Activated CD4-positive, alpha-beta T cell treated with anti-CD3 and anti-CD28 coated beads, Interleukin-2, Interleukin-6, amounts not matched to agents 100 ng/mL and 50 ng/mL, durations not matched to agents 16 hours and 8 hours (primary cell): ENCODE measurements around the gene ZNF69.
"Not testable (repeated sequence)": the region's sequence is repeated elsewhere in the genome, so short reads cannot be mapped to it uniquely, and the experiment has no call there.

Experiments used
- DNase-seq: peaks from one replicate; pipeline ENCODE4 v3.0.0-alpha.2; 2020

Gene ZNF69

GRCh38 chr19:11902228-11902627 is 14.6 kb downstream of the ZNF69 start:
- DNase-seq: no peak

GRCh38 chr19:11905928-11906327 is 18.3 kb downstream of the ZNF69 start:
- DNase-seq: no peak

GRCh38 chr19:11911937-11912336 is 24.4 kb downstream of the ZNF69 start:
- not testable (repeated sequence) for DNase-seq

GRCh38 chr19:11914417-11915051 is 27.0 kb downstream of the ZNF69 start:
- not testable (repeated sequence) for DNase-seq

GRCh38 chr19:11921852-11922495 is 34.4 kb downstream of the ZNF69 start:
- DNase-seq: no peak

GRCh38 chr19:11924886-11925650 is 37.5 kb downstream of the ZNF69 start, which contains the start of gene ZNF700:
TSS of gene ZNF700 (plus strand) at chr19:11925107. CDS start at chr19:11925211, 104 bp downstream.
- DNase-seq: peak; percentile 96

GRCh38 chr19:11925651-11926187 is 38.1 kb downstream of the ZNF69 start:
- DNase-seq: not testable (repeated sequence)

- no peak for DNase-seq
Measured at GRCh38 chr19:11927227-11927626, 39.6 kb downstream of the ZNF69 start.

- DNase-seq: no peak
Measured at GRCh38 chr19:11931051-11931450, 43.5 kb downstream of the ZNF69 start.

- no peak for DNase-seq
Measured at GRCh38 chr19:11931513-11931912, 43.9 kb downstream of the ZNF69 start.

GRCh38 chr19:11935829-11936228 is 48.2 kb downstream of the ZNF69 start:
- DNase-seq: not testable (repeated sequence)

- not testable (repeated sequence) for DNase-seq
Measured at GRCh38 chr19:11938383-11938782, 50.8 kb downstream of the ZNF69 start.

- DNase-seq: not testable (repeated sequence)
Measured at GRCh38 chr19:11941361-11941887, 53.8 kb downstream of the ZNF69 start.

- no peak for DNase-seq
Measured at GRCh38 chr19:11942008-11942842, 54.6 kb downstream of the ZNF69 start.

GRCh38 chr19:11942843-11943108 is 55.2 kb downstream of the ZNF69 start:
- no peak for DNase-seq

GRCh38 chr19:11944656-11945055 is 57.1 kb downstream of the ZNF69 start:
- DNase-seq: no peak

- no peak for DNase-seq
Measured at GRCh38 chr19:11948646-11949045, 61.1 kb downstream of the ZNF69 start.

GRCh38 chr19:11949201-11949600 is 61.6 kb downstream of the ZNF69 start:
- DNase-seq: no peak

- not testable (repeated sequence) for DNase-seq
Measured at GRCh38 chr19:11949614-11950080, 62.1 kb downstream of the ZNF69 start.

GRCh38 chr19:11950312-11950711 is 62.7 kb downstream of the ZNF69 start:
- no peak for DNase-seq
